HEK293 (cell line): ENCODE data around the gene ARHGAP1.

ENCODE experiments used
- ATF2 ChIP-seq: fragments of 450-650 bp; formaldehyde crosslinking; IDR thresholded peaks from 2 replicates; pipeline ENCODE4 v1.5.1; 2016; ENCODE audit warnings: missing biosample characterization, missing genetic modification characterization, low read depth
- CTCF ChIP-seq: fragments of 450-650 bp; formaldehyde crosslinking; IDR thresholded peaks from 2 replicates; pipeline ENCODE4 v1.5.1; 2016; ENCODE audit warnings: missing biosample characterization, missing genetic modification characterization
- PRDM1 ChIP-seq: fragments of 450-650 bp; formaldehyde crosslinking; IDR thresholded peaks from 2 replicates; pipeline ENCODE4; 2016; ENCODE audit warnings: missing biosample characterization, missing genetic modification characterization
- REST ChIP-seq: fragments of 450-650 bp; formaldehyde crosslinking; IDR thresholded peaks from 2 replicates; pipeline ENCODE4 v1.5.1; 2016; ENCODE audit warnings: missing biosample characterization, missing genetic modification characterization
- TCF7L2 ChIP-seq: IDR thresholded peaks from 2 replicates; pipeline ENCODE4 v1.6.1; 2011; ENCODE audit warnings: low read depth, mild to moderate bottlenecking, inconsistent platforms, low read length, moderate library complexity, borderline replicate concordance
- ZNF239 ChIP-seq: fragments of 450-650 bp; formaldehyde crosslinking; IDR thresholded peaks from 2 replicates; pipeline ENCODE4 v1.5.1; 2016; ENCODE audit warnings: missing biosample characterization, missing genetic modification characterization
- ZNF449 ChIP-seq: fragments of 450-650 bp; formaldehyde crosslinking; IDR thresholded peaks from 2 replicates; pipeline ENCODE4 v1.5.1; 2017; ENCODE audit warnings: missing biosample characterization, mild to moderate bottlenecking, missing genetic modification characterization, moderate library complexity
- ZNF501 ChIP-seq: fragments of 450-650 bp; formaldehyde crosslinking; IDR thresholded peaks from 2 replicates; pipeline ENCODE4 v1.5.1; 2016; ENCODE audit warnings: missing biosample characterization, missing genetic modification characterization
- ZNF561 ChIP-seq: fragments of 450-650 bp; IDR thresholded peaks from 2 replicates; pipeline ENCODE4 v1.5.1; 2018; ENCODE audit warnings: missing biosample characterization, missing genetic modification characterization, borderline replicate concordance
- ZNF660 ChIP-seq: fragments of 450-650 bp; IDR thresholded peaks from 2 replicates; pipeline ENCODE4 v1.5.1; 2018; ENCODE audit warnings: missing biosample characterization, mild to moderate bottlenecking, missing genetic modification characterization
- ZSCAN18 ChIP-seq: fragments of 450-650 bp; formaldehyde crosslinking; IDR thresholded peaks from 2 replicates; pipeline ENCODE4 v1.5.1; 2016; ENCODE audit warnings: missing biosample characterization, missing genetic modification characterization

GRCh38 chr11:46649180-46649738 lies 51.2 kb downstream of the ARHGAP1 start:
- TF ChIP-seq REST (tag by site-specific recombination) (no peak), ZSCAN18 (tag by site-specific recombination) (no peak), CTCF (tag by site-specific recombination) (no peak), ATF2 (tag by site-specific recombination) (peak; percentile 81), ZNF660 (tag by site-specific recombination) (no peak), TCF7L2 (no peak), ZNF449 (tag by site-specific recombination) (no peak), ZNF239 (tag by site-specific recombination) (no peak), PRDM1 (0 out of 2 replicates have a peak, but pooled peaks have one; percentile 4), ZNF561 (tag by site-specific recombination) (no peak), ZNF501 (no peak)
